Parathyroid adenoma (tissue), 2 donors: Measurements from ENCODE around the gene CNOT1.

ENCODE experiments used
- H2AFZ ChIP-seq: fragments of 300-600 bp; sonication (generic); one replicate; pipeline ENCODE4 v1.7.0; 2017; ENCODE audit warnings: antibody characterized with exemption, mild to moderate bottlenecking
- H3K27ac ChIP-seq: fragments of 300-600 bp; sonication (generic); one replicate; pipeline ENCODE4 v1.7.0; 2017
- H3K27me3 ChIP-seq: fragments of 300-600 bp; sonication (generic); one replicate; pipeline ENCODE4 v1.7.0; 2017; ENCODE audit warnings: low read length; ENCODE audit not compliant: control insufficient read depth, insufficient read depth
- H3K36me3 ChIP-seq: fragments of 300-600 bp; sonication (generic); one replicate; pipeline ENCODE4 v1.7.0; 2017; ENCODE audit warnings: low read length; ENCODE audit not compliant: control insufficient read depth, insufficient read depth
- H3K4me1 ChIP-seq: fragments of 300-600 bp; sonication (generic); one replicate; pipeline ENCODE4 v1.7.0; 2017; ENCODE audit warnings: control low read depth
- H3K4me2 ChIP-seq: fragments of 300-600 bp; sonication (generic); one replicate; pipeline ENCODE4 v1.7.0; 2017; ENCODE audit warnings: low read length
- H3K4me3 ChIP-seq: fragments of 300-600 bp; sonication (generic); one replicate; pipeline ENCODE4 v1.7.0; 2017; ENCODE audit warnings: low read depth, low read length
- H3K79me2 ChIP-seq: fragments of 300-600 bp; sonication (generic); one replicate; pipeline ENCODE4 v1.7.0; 2017; ENCODE audit warnings: control low read depth
- H3K9ac ChIP-seq: fragments of 300-600 bp; sonication (generic); one replicate; pipeline ENCODE4 v1.7.0; 2017; ENCODE audit warnings: mild to moderate bottlenecking
- H3K9me3 ChIP-seq: fragments of 300-600 bp; sonication (generic); one replicate; pipeline ENCODE4 v1.7.0; 2017; ENCODE audit warnings: low read length; ENCODE audit not compliant: control insufficient read depth
- TF ChIP-seq, protein P1 (sequence below): fragments of 300-600 bp; sonication (generic); IDR thresholded peaks from one replicate; pipeline ENCODE4 v1.7.0; 2017; ENCODE audit warnings: antibody characterized with exemption, mild to moderate bottlenecking
- donor health status: primary hyperparathyroidism.

The CNOT1 gene

DNA sequence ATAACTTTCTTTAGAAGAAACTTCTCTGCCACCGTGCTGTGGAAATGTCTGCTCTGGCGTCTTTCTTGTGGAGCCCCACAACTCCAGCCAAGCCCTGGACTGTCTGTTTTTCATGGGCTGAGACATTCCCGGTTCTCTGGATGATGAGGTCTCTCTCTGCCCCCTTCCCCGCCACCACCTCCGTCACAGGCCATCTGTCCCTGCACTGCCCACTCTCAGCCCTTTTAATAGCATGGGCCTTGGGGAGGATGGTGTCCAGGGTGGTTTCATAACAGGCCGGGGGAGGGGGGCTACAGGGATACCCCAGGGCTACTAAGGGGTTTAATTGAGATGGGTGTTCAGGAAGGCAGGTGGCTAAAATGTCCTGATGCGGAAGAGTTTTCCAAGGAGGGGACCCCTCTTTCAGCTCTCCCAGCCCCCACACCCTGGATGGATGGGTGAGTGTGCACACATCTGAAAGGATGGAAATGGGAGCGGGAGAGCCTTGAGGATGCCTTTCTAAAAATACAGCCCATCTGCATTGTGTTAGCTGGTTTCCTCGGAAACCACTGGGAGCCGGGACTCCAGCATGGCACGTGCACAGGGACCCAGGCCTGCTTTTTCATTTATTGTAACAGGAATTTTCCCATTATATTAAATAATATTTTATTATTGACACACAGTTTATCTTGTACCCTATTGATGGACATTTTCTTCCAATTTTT is 144.3 kb downstream of the CNOT1 start:
- Histone ChIP-seq H3K27ac (no peak overlapping the region), H2AFZ (no peak overlapping the region), H3K9me3 (no peaks in the 10 kb centered on the region), H3K79me2 (no peaks in the 10 kb centered on the region), H3K4me1 (no peaks in the 10 kb centered on the region), H3K4me2 (no peak overlapping the region), H3K9ac (no peak overlapping the region), H3K36me3 (no peaks in the 10 kb centered on the region), H3K4me3 (no peak overlapping the region), H3K27me3 (no peaks in the 10 kb centered on the region)
- TF ChIP-seq, protein P1, sequence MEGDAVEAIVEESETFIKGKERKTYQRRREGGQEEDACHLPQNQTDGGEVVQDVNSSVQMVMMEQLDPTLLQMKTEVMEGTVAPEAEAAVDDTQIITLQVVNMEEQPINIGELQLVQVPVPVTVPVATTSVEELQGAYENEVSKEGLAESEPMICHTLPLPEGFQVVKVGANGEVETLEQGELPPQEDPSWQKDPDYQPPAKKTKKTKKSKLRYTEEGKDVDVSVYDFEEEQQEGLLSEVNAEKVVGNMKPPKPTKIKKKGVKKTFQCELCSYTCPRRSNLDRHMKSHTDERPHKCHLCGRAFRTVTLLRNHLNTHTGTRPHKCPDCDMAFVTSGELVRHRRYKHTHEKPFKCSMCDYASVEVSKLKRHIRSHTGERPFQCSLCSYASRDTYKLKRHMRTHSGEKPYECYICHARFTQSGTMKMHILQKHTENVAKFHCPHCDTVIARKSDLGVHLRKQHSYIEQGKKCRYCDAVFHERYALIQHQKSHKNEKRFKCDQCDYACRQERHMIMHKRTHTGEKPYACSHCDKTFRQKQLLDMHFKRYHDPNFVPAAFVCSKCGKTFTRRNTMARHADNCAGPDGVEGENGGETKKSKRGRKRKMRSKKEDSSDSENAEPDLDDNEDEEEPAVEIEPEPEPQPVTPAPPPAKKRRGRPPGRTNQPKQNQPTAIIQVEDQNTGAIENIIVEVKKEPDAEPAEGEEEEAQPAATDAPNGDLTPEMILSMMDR, result no peak

DNA sequence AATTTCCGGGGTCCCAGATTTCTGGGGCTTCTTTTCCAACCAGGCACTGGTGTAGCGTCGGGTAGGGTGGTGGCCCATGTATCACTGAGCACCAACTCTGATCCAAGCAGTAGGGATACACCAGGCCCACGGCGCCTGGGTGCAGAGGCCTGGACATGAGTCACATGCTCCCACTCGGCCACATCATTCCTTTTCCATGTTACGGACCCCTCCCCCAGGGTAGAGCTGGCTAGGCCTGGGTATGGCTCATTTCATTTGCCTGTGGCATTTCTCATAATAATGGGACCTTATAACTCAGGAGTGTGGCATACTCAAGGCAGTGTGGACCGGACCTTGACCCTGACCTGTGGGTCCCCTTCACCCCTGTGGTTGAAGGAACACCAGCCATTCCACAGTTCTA is 147.7 kb downstream of the CNOT1 start:
- TF ChIP-seq, protein P1, result no peak
- H3K4me2 ChIP-seq, result no peak overlapping the region
- no peak overlapping the region for H3K4me3 ChIP-seq
- no peaks in the 10 kb centered on the region for H3K9me3 ChIP-seq
- no peaks in the 10 kb centered on the region for H3K27me3 ChIP-seq
- no peaks in the 10 kb centered on the region for H3K79me2 ChIP-seq
- H3K9ac ChIP-seq, result no peak overlapping the region
- no peak overlapping the region for H3K27ac ChIP-seq
- no peaks in the 10 kb centered on the region for H3K36me3 ChIP-seq
- peaks cover 4% of the 10 kb centered on the region for H3K4me1 ChIP-seq
- H2AFZ ChIP-seq, result no peak overlapping the region

DNA sequence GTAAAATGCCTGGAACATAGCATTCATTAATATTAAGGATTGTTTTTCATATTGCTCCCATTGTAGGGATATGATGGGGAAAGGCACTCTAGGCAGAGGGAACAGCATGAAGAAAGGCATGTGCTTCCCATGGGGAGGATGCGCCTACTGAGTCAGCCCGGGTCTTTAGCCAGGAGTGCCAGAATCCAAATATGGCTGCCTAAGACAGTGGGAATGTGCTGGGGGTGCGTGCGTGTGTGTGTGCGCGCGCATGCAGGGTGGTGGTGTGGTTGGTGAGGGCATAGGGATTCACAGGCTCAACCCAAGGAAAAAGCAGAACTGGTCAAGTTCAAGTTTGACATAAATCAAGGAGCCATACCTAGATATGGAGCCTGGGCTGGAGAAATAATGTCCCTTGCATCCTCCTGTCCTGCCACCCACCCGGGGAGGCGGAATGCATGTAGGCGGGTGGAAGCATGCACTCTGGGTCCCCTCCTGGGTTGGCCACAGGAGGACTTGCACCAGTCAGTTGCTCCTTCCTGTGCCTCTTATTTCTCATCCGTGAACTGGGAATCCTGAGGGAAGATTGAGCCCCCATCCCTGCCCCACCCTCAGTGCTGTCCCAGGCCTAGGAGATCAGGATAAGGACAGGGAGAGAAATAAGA is 148.3 kb downstream of the CNOT1 start:
- Histone ChIP-seq H3K27ac (no peak overlapping the region), H2AFZ (no peak overlapping the region), H3K36me3 (no peaks in the 10 kb centered on the region), H3K9ac (no peak overlapping the region), H3K4me2 (no peak overlapping the region), H3K4me1 (peaks cover 7% of the 10 kb centered on the region), H3K4me3 (no peak overlapping the region), H3K79me2 (no peaks in the 10 kb centered on the region), H3K9me3 (no peaks in the 10 kb centered on the region), H3K27me3 (no peaks in the 10 kb centered on the region)
- TF ChIP-seq, protein P1, result no peak

DNA sequence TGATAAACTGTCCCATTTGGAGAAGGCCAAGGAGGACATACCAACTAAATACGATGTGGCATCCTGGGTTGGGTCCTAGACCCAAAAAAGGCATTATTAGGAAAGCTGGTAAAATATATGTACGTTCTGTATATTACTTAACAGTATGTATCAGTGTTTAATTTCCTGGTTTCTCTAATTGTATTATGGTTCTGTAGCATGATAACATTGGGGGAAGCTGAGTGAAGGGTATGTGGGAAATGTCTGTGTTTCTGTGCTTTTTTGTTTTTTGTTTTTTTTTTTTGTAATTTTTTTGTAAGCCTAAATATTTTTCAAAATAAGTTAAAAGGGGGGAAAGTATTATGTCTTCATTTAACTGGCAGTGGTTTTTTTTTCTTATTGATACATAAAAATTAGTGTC is 151.2 kb downstream of the CNOT1 start:
- Histone ChIP-seq H3K9me3 (no peaks in the 10 kb centered on the region), H3K4me1 (peaks cover 7% of the 10 kb centered on the region), H3K9ac (no peak overlapping the region), H3K36me3 (no peaks in the 10 kb centered on the region), H3K4me2 (no peak overlapping the region), H3K27ac (no peak overlapping the region), H3K27me3 (no peaks in the 10 kb centered on the region), H3K79me2 (no peaks in the 10 kb centered on the region), H3K4me3 (no peak overlapping the region), H2AFZ (no peak overlapping the region)
- TF ChIP-seq, protein P1, result no peak

DNA sequence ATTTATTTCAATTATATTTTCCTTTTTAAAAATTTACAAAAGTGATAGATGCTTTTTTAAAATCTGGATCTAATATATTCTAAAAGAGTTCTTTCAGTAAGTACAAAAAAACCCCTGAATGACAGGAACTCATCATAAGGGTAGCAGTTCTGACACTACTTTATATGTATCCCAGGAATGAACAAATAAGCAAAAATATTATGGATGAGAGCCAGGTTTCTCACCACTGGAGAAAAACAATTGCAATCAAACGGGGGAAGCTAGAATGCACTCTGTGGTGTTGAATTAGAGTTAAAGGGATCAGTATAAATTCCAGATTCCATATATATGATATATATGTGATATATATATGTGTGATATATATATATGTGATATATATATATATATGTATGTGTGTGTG is 152.8 kb downstream of the CNOT1 start:
- TF ChIP-seq, protein P1, result no peak
- H3K4me2 ChIP-seq, result no peak overlapping the region
- H3K27me3 ChIP-seq, result no peaks in the 10 kb centered on the region
- no peaks in the 10 kb centered on the region for H3K79me2 ChIP-seq
- no peaks in the 10 kb centered on the region for H3K9me3 ChIP-seq
- no peaks in the 10 kb centered on the region for H3K36me3 ChIP-seq
- H3K4me3 ChIP-seq, result no peak overlapping the region
- H3K4me1 ChIP-seq, result peaks cover 7% of the 10 kb centered on the region
- no peak overlapping the region for H3K27ac ChIP-seq
- H3K9ac ChIP-seq, result no peak overlapping the region
- H2AFZ ChIP-seq, result no peak overlapping the region
